ENCODE data around the gene XPNPEP2.

Gene XPNPEP2

GRCh38 chrX:129695535-129695934 lies 43.2 kb upstream of the XPNPEP2 start:
- H3K27me3 Mint-ChIP-seq (ENCODE audit: low read depth), result peaks cover 24% of the 10 kb centered on the region
- TF ChIP-seq CTCF (IDR thresholded peaks at IDR 0.05; ENCODE audit: unreplicated experiment in 3 of 3), result no peak

GRCh38 chrX:129695937-129696336 lies 42.8 kb upstream of the XPNPEP2 start:
- peaks cover 24% of the 10 kb centered on the region for H3K27me3 Mint-ChIP-seq (ENCODE audit: low read depth)
- no peak overlapping the region for H3K4me3 Mint-ChIP-seq
- TF ChIP-seq CTCF (IDR thresholded peaks at IDR 0.05; ENCODE audit: unreplicated experiment in 3 of 3), result no peak

More at GRCh38 chrX:129695535-129695934, 43.2 kb upstream of the XPNPEP2 start:
- H3K27ac Mint-ChIP-seq, result no peak overlapping the region
- H3K4me1 Mint-ChIP-seq, result peaks cover 3% of the 10 kb centered on the region
- peaks cover 3% of the 10 kb centered on the region for H3K9me3 Mint-ChIP-seq
- H3K36me3 Mint-ChIP-seq (ENCODE audit: low read depth), result no peaks in the 10 kb centered on the region
- H3K4me3 Mint-ChIP-seq, result no peak overlapping the region

DNA sequence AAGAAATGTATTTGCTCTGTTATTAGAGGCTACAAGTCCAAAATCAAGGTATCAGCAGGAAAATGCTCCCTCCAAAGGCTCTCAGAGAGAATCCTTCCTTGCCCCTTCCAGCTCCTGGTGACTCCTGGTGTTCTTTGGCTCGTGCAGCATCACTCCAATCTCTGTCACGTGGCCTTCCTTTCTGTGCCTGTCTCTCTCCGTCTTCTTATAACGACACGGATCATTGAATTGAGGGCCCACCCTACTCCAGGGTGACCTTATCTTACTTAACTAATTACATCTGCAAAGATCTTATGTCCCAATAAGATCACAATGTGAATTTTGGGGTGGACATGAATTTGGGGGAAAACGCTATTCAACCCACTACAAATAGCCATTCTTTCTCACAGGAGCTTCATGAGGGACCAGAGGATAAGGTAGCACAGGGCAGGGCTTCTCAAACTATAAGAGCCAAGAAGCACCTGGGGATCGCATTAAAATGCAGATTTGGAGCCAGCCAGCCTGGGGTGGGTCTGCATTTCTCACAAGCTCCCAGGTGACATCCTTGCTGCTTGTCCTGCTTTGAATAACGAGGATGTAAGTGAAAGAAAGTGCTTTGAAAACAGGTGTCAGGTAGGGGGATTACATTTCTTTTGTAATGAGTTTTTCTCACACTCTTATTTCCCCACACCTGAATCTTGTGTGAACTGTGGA lies 42.2 kb upstream of the XPNPEP2 start:
- no peak for TF ChIP-seq CTCF (IDR thresholded peaks at IDR 0.05; ENCODE audit: unreplicated experiment in 3 of 3)
- Mint-ChIP-seq H3K36me3 (ENCODE audit: low read depth) (no peaks in the 10 kb centered on the region), H3K4me3 (no peak overlapping the region), H3K27me3 (ENCODE audit: low read depth) (peaks cover 24% of the 10 kb centered on the region), H3K9me3 (peaks cover 3% of the 10 kb centered on the region), H3K27ac (no peak overlapping the region), H3K4me1 (no peaks in the 10 kb centered on the region)

More at GRCh38 chrX:129695937-129696336, 42.8 kb upstream of the XPNPEP2 start:
- peaks cover 3% of the 10 kb centered on the region for H3K9me3 Mint-ChIP-seq
- no peak overlapping the region for H3K27ac Mint-ChIP-seq
- no peaks in the 10 kb centered on the region for H3K36me3 Mint-ChIP-seq (ENCODE audit: low read depth)
- no peaks in the 10 kb centered on the region for H3K4me1 Mint-ChIP-seq

DNA sequence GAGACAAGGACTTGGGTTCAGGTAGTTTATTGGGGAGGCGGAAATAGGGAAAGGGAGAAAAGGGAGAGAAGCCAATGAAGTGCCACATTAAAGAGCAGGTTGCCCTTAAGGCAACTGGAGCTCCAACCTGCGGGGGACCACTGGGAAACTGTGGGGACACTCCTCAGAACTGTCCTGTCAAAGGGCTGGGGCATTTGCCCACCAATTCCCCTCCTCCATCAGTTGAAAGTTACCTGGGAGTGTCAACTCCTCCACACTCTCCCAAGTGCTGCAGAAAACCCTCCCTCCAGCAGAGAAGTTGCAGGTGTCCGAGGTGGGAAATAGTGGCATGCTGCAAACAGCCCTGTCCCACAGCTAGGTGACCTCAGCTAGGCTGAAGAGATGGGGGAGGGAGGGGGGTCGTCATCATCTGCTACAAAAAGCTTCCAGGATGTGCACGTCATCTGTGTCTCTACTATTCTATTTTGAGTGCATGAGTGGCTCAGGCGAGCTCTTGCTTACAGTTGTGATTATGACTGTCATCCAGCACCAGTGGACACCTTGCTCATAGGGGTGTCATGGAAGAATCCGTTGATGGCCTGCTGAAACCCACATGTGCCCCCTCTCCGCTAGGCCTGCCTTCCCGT lies 41.5 kb upstream of the XPNPEP2 start:
- Mint-ChIP-seq H3K4me1 (no peaks in the 10 kb centered on the region), H3K36me3 (ENCODE audit: low read depth) (no peaks in the 10 kb centered on the region), H3K27ac (no peak overlapping the region), H3K4me3 (no peak overlapping the region), H3K27me3 (ENCODE audit: low read depth) (peaks cover 24% of the 10 kb centered on the region), H3K9me3 (peaks cover 3% of the 10 kb centered on the region)
- no peak for TF ChIP-seq CTCF (IDR thresholded peaks at IDR 0.05; ENCODE audit: unreplicated experiment in 3 of 3)

DNA sequence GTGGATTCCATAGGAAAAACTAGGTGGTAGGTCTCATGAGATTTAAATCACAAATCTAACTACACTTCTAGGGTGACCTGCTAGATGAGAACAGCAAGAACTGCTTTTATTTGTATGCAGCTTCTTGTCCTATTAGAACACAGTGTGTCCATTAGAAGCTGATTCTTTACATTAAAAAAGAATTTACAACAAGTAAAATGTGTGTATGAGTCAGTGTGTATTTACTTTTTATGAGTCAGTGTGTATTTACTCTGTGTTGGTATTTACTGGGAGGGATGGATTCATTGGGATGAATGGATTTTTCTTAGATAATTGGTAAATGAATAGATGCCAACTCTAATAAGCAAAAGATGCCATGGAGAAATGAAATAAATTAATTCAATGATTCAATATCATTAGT lies 40.6 kb upstream of the XPNPEP2 start:
- Mint-ChIP-seq H3K27me3 (ENCODE audit: low read depth) (peaks cover 20% of the 10 kb centered on the region), H3K4me3 (no peak overlapping the region), H3K27ac (no peak overlapping the region), H3K36me3 (ENCODE audit: low read depth) (no peaks in the 10 kb centered on the region), H3K9me3 (peaks cover 3% of the 10 kb centered on the region), H3K4me1 (no peaks in the 10 kb centered on the region)
- TF ChIP-seq CTCF (IDR thresholded peaks at IDR 0.05; ENCODE audit: unreplicated experiment in 3 of 3), result no peak

DNA sequence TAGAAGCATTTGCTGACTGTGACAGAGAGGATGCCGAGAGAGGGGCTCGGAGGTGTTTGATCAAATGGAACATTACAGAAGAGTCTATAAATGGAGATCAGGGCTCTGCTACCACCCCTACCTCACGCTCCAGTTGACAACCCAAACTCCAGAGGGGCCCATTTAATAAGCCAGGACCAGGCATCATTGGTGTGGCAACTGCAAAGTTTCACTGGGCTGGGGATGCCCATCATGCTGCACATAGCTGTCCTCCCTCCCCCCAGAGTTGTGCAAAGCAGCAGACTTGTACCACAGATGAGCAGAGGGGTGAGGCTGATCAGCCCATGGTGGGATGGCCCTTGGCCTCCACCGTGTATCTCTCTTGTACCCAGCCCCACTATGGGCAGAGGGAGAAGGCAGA lies 38.2 kb upstream of the XPNPEP2 start:
- no peak for TF ChIP-seq CTCF (IDR thresholded peaks at IDR 0.05; ENCODE audit: unreplicated experiment in 3 of 3)
- no peak overlapping the region for H3K4me3 Mint-ChIP-seq
- H3K9me3 Mint-ChIP-seq, result peaks cover 5% of the 10 kb centered on the region
- no peaks in the 10 kb centered on the region for H3K4me1 Mint-ChIP-seq
- H3K36me3 Mint-ChIP-seq (ENCODE audit: low read depth), result no peaks in the 10 kb centered on the region
- H3K27me3 Mint-ChIP-seq (ENCODE audit: low read depth), result peaks cover 12% of the 10 kb centered on the region
- H3K27ac Mint-ChIP-seq, result no peak overlapping the region
